IPS-15b (cell line): ENCODE measurements around the gene LIMD2.

Experiments used
- H3K27me3 ChIP-seq: one replicate; pipeline ENCODE4 v1.6.1; 2013; ENCODE audit warnings: low read length; ENCODE audit not compliant: control insufficient read depth, insufficient read depth
- H3K36me3 ChIP-seq: one replicate; pipeline ENCODE4 v1.6.1; 2013; ENCODE audit warnings: low read length; ENCODE audit not compliant: control insufficient read depth, insufficient read depth
- H3K4me1 ChIP-seq: one replicate; pipeline ENCODE4 v1.6.1; 2013; ENCODE audit warnings: mild to moderate bottlenecking, low read length; ENCODE audit not compliant: control insufficient read depth, insufficient read depth
- H3K4me3 ChIP-seq: one replicate; pipeline ENCODE4 v1.5.1; 2013; ENCODE audit warnings: low read depth, low read length
- H3K9ac ChIP-seq: one replicate; pipeline ENCODE4 v1.6.1; 2013; ENCODE audit warnings: low read depth, mild to moderate bottlenecking, low read length
- H3K9me3 ChIP-seq: one replicate; pipeline ENCODE4 v1.6.1; 2013; ENCODE audit warnings: mild to moderate bottlenecking, low read length; ENCODE audit not compliant: control insufficient read depth, insufficient read depth

LIMD2 gene

DNA sequence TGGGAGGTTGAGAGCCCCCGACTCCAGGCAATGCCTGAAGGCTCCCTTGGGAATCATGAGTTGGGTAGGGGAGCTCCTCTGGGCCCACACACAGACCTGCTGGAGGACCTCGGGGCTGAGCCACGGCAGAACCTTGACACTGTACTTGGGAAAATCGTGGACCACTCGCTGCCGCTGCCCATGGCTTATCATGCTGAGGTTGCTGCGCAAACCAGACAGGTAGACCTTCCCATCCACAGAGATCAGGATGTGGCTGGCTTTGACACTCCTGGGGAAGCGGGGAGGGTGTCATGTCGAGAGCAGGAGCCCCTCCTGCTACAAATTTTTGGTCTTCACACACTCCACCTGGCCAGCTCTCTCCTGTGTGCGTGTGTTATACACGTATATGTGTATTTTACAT lies 7.2 kb upstream of the LIMD2 start:
- Histone ChIP-seq H3K4me3 (no peak overlapping the region), H3K9me3 (no peaks in the 10 kb centered on the region), H3K27me3 (no peaks in the 10 kb centered on the region), H3K36me3 (peaks cover 30% of the 10 kb centered on the region), H3K9ac (no peak overlapping the region), H3K4me1 (no peaks in the 10 kb centered on the region)

DNA sequence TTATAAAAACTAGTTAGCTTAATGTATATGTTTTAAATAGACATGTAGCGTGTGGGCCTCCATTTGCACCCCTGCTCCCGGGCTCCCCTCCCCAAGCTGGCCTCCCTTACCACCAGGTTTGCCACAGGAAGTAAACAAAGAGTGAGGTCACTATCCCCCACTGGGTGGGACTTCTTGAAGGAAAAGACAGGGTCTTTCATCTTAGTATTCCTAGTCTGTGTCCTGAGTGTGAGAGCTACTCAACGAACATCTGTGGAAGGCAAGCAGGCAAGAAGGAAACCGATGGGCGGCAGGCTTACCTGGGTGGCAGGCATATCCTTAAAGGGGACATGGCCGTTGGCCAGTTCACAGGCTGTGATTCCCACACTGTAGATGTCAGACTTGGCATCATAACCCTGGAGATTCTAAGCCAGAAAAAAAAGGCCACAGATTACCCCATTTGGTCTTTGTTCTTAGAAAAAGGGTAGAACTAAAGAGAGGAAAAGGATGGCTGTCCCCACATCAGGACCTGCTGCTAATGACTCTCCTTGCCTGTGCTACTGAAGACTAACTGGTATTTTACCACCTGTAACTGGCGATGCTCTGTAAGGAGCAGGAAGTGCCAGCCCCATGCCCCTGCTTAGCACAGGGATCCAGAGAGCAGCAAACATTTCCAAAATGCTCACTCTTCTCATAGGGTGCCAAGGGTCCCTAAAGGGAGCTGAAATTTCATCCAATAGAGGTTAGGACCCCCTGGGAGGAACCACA lies 6.6 kb upstream of the LIMD2 start:
- no peak overlapping the region for H3K4me3 ChIP-seq
- no peak overlapping the region for H3K9ac ChIP-seq
- peaks cover 30% of the 10 kb centered on the region for H3K36me3 ChIP-seq
- H3K4me1 ChIP-seq, result no peaks in the 10 kb centered on the region
- no peaks in the 10 kb centered on the region for H3K27me3 ChIP-seq
- no peaks in the 10 kb centered on the region for H3K9me3 ChIP-seq

DNA sequence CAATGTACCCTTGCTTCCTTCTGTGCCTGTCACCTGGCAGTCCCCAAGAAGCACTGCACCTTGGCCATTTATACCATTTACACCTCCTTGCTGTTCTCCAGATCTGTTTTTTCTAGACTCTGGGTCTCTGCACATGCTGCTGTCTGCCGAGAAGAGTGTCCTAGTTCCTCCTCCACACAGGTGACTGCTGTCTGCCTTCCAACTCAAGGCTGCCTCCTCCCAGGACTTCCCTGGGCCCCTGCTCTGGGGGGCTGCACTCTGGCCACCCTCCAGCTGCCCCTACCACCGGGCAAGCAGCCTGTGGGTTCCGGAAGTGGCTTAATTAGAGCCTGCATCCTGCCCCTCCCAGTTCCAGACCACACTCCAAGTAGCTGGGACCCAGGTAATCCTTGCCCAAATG lies 5.7 kb upstream of the LIMD2 start:
- Histone ChIP-seq H3K36me3 (peaks cover 30% of the 10 kb centered on the region), H3K9me3 (no peaks in the 10 kb centered on the region), H3K9ac (no peak overlapping the region), H3K4me3 (no peak overlapping the region), H3K27me3 (no peaks in the 10 kb centered on the region), H3K4me1 (no peaks in the 10 kb centered on the region)

DNA sequence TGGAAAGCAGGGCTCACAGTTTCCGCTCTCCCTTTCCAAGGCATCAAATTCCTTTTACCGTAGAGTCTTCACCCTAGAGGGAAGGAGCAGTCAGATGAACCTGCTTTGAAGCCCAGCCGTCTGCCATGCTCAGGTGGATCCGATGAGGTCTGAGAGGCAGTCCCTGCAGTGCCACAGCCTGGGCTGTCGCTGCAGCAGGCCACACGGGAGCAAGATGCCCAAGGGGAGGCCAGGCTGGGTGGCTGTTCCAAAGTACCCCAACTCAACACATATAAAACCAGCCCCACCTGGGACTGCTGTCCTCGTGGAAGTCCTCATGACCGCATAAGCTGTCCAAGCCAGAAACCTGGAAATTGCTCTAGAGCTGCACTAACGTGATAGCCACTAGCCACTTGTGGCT lies 4.9 kb upstream of the LIMD2 start:
- peaks cover 28% of the 10 kb centered on the region for H3K36me3 ChIP-seq
- no peak overlapping the region for H3K9ac ChIP-seq
- no peak overlapping the region for H3K4me3 ChIP-seq
- H3K27me3 ChIP-seq, result no peaks in the 10 kb centered on the region
- H3K9me3 ChIP-seq, result no peaks in the 10 kb centered on the region
- no peaks in the 10 kb centered on the region for H3K4me1 ChIP-seq

DNA sequence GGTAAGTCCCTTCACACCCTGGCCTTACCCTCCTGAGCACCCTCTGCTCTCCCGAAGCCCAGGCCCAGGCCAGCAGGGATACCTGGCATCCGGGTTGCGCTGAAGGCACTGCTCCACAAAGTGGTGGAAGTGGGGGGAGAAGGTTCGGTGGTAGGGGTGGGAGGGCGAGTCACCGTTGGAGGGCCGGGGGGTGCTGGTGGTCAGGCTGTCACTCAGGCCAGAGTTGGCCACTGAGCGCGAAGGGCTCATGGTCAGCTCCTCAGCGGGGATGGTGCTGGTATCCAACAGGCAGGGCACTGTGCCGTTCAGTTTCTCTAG lies 4.3 kb upstream of the LIMD2 start:
- Histone ChIP-seq H3K36me3 (peaks cover 25% of the 10 kb centered on the region), H3K4me1 (no peaks in the 10 kb centered on the region), H3K4me3 (no peak overlapping the region)

DNA sequence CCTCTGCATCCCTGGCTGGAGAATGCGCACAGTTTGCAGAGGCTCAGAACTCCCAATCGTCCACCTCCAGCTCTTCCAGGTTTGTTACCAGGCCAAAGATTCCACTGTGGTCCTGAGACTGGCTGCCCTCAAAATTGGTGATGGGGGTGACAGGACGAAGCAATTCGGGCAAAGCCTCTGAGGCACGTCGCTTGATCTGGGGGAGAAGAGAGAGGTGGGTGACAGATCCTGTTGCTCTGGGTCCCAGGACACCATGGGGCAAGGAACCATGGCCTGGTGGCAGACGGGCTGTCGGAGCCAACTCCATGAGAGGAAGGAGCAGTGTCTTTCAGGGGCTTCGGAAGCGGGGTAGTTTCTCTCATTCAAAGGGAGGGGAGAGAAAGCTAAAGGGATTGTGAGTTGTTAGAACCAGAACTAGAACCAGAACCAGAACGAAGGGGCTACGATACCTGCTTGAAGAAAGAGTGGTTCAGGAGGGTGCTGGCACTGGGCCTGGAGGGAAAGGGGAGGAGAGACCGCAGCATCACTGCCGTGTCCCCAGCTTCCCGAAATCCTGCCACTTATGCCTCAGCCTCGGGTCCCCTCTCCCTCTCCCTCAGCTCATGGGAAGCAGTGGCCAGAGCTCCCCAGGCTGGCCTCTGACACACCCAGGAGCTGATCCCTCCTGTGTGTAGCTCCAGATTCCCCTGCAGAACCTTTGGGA lies 3.8 kb upstream of the LIMD2 start:
- Histone ChIP-seq H3K4me1 (no peaks in the 10 kb centered on the region), H3K36me3 (peaks cover 20% of the 10 kb centered on the region), H3K27me3 (no peaks in the 10 kb centered on the region), H3K9me3 (no peaks in the 10 kb centered on the region), H3K9ac (no peak overlapping the region), H3K4me3 (no peak overlapping the region)

More for the DNA sequence above, 4.3 kb upstream of the LIMD2 start:
- Histone ChIP-seq H3K9ac (no peak overlapping the region), H3K27me3 (no peaks in the 10 kb centered on the region), H3K9me3 (no peaks in the 10 kb centered on the region)

DNA sequence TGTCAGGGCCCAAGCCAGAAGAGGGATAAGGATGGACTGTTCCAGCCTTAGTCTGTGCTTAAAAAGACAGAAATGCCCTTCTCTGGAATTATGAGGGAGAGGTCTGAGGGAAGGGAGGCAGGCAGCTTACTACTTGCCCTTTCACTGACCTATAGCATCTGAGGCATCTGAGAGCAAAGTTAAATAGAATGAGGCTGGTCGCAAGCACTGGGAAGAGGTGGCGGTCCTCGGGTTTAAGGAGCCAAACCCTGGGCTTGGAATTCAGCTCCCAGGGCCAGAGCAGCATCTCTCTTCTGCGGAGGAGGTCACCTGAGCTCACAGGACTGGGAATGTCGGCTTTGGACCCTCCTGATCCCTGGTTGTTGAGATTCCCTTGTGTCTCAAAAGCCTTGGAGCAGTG lies 3.1 kb upstream of the LIMD2 start:
- Histone ChIP-seq H3K27me3 (no peaks in the 10 kb centered on the region), H3K9ac (no peak overlapping the region), H3K4me1 (peaks cover 3% of the 10 kb centered on the region), H3K4me3 (no peak overlapping the region), H3K9me3 (no peaks in the 10 kb centered on the region), H3K36me3 (peaks cover 21% of the 10 kb centered on the region)

DNA sequence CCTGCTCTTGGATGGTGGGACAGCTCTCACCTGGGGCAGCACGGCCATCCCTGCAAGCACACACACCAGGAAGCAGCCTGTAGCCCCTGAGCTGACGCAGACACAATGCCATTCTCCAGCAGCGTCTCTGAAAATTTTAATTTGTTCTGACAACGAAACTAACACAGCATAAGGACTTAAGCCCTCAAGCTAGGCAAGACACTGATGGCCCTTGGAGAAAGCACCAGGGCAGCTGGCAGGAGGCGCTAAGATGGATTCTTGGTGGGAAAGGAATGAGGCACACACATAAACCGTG lies 2.7 kb upstream of the LIMD2 start:
- Histone ChIP-seq H3K4me3 (no peak overlapping the region), H3K36me3 (peaks cover 21% of the 10 kb centered on the region), H3K9me3 (no peaks in the 10 kb centered on the region), H3K27me3 (no peaks in the 10 kb centered on the region), H3K4me1 (peaks cover 3% of the 10 kb centered on the region), H3K9ac (no peak overlapping the region)

DNA sequence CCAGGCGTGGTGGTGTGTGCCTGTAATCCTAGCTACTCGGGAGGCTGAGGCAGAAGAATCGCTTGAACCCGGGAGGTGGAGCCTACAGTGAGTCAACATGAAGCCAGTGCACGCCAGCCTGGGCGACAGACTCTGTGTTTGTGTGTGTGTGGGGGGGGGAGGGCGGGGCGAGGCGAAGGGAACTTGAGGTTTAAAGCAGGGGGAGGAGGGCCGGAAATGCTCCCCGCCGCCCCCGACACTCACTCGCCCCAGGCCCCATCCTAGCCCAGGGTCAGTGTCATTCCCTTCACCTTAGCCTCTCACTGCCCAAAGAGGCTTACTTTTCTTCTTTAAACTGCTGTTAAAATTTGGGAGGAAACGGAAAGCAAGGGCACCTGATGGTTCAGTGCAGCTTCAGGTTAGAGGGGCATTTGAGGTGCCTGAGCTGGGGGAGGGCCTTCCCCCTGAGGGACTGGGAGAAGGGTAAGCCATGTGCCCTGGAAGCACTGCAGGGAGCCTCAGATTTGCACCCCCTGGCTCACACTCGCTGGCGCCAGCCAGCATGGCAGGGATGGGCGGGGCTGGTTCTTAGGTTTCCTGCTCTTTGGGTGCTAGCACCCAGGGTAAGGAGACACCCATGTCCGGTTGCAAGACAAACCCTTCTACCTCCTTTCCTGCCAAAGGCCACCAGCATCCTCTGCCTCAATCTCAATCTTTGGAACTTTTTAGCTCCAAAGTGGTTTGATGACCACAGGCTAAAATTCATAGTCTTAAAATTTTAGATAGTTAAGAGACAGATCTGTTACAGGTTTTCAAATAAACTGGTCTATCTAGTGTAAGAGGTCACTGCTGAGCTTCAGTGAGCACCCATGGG lies 2.2 kb upstream of the LIMD2 start:
- Histone ChIP-seq H3K4me3 (peak overlapping the region; percentile 67), H3K4me1 (peaks cover 5% of the 10 kb centered on the region), H3K36me3 (peaks cover 26% of the 10 kb centered on the region), H3K9ac (peak overlapping the region; percentile 16), H3K27me3 (no peaks in the 10 kb centered on the region), H3K9me3 (no peaks in the 10 kb centered on the region)

DNA sequence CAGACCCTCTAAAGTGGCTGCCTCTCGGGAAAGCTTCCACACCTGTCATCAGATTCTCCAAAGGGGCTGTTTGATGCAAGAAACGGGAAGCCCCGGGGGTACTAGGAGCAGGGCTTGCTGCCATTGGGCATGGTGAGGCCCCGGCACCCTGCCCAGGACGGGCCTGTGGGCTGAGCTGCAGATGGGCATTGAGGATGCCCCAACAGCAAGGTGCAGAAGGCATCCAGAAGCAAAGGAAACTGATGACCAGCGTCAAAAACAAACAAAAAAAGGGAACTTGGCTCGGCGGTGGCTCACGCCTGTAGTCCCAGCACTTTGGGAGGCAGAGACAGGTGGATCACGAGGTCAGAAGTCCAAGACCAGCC lies 1.5 kb upstream of the LIMD2 start:
- Histone ChIP-seq H3K9me3 (no peaks in the 10 kb centered on the region), H3K36me3 (peaks cover 31% of the 10 kb centered on the region), H3K4me1 (peaks cover 9% of the 10 kb centered on the region), H3K4me3 (peak overlapping the region; percentile 67), H3K9ac (peak overlapping the region; percentile 65), H3K27me3 (no peaks in the 10 kb centered on the region)

DNA sequence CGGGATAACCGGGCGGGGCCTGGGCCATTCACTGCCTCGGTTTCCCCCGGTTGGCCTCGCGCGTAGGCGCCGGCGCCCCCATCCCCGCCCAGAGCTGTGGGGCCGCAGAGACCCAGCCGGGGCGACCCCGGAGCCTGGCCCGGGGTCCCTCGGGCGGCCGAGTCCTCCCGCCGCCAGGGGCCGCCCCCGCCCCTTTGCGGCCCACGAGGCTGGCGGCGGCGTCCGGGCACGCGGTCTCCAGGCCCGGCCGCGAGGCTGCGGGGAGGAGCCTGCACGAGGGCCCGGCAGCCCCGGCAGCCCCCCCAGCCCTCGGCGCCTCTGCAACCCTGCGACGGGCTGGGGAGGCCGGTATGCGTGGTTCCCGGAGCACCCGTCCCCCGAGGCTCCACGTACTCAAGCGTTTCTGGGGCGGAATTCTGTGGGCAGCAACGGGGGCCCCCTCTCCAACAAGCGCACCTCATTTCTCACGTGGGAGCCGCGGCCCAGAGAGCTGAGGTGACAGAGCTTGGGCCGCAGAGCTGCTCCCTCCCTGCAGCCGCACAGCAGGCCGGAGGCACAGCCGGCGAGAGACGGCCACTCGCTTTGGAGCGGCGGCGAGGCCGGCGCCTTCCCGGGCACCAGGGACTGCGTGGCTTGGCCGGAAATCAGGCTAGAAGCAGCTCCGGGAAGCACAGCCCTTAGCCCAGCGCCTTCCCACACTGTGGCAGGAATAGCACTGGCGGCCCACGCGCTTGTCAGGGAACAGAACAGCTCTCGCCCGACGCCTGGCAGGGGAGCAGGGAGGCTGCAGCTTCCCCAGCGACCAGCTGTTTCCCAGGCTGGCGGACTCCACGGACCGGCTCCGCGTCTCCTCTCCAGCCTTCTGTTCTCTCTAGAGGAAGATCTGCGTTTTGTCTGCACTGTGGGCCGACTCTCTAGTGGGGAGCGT lies 867 bp upstream of the LIMD2 start:
- peak overlapping the region; percentile 67 for H3K4me3 ChIP-seq
- H3K36me3 ChIP-seq, result peaks cover 31% of the 10 kb centered on the region
- peaks cover 9% of the 10 kb centered on the region for H3K4me1 ChIP-seq
- H3K9ac ChIP-seq, result peak overlapping the region; percentile 65
- no peaks in the 10 kb centered on the region for H3K27me3 ChIP-seq
- no peaks in the 10 kb centered on the region for H3K9me3 ChIP-seq
